GM18502 (cell line): ENCODE results near the gene FHIP1A.
"Not testable (repeated sequence)": the region's sequence is repeated elsewhere in the genome, so short reads cannot be mapped to it uniquely, and the experiment has no call there.

ENCODE experiments used
- ATAC-seq: cut with Tn5 transposase; IDR thresholded peaks from one replicate; pipeline ENCODE4 v1.9.1; 2021; ENCODE audit warnings: mild to moderate bottlenecking; ENCODE audit not compliant: unreplicated experiment, poor library complexity

The FHIP1A gene

DNA sequence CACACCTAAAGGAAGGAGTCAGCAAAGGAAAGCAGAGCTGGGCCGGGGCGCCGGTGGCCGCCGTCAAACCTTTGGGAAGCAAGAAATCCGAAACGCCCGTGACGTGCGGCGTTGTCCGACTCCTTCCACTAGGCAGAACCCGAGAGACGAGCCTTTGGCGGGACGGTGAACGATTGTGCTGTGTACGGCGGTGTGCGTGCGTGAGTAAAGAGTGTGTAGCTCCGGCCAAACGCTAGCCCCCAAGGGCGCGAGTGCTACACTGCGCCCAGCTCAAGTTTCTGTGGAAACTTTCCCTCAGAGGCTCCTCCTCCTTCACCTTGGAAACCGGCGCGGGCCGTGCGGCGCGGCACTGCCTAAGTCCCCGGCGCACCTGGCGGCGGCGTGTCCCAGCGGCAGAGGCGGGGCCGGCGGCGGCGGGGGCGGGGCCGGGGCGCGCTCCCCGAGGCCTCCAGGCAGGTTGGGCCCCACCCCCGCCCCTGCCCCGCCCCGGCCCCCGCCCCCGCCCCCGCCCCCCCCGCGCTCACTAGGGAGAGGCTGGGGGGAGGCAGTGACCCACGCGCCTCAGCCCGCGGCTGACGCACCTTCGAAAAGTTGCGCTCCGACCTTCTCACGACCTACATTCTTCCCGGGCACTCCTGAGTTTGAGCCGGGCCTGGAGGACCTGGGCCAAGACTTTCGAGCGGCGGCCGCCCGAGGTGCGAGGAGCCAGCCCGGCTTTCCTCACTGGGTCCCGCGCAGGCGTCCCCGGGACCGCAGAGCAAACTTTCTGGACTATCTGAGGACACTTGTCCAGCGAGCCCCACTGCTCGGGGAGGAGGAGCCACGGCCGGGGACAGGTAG, at the start of gene FHIP1A:
FHIP1A (plus strand) TSS at position 547 of the 840 bp plus-strand sequence. CDS start 157,084 bp downstream, outside the sequence.
- ATAC-seq = peak; percentile 74

- no peak for ATAC-seq
These were observed 49.4 kb upstream of the FHIP1A start for GRCh38 chr4:151359576-151359975.

- ATAC-seq = no peak
These were observed 47.9 kb upstream of the FHIP1A start for GRCh38 chr4:151361126-151361525.

DNA sequence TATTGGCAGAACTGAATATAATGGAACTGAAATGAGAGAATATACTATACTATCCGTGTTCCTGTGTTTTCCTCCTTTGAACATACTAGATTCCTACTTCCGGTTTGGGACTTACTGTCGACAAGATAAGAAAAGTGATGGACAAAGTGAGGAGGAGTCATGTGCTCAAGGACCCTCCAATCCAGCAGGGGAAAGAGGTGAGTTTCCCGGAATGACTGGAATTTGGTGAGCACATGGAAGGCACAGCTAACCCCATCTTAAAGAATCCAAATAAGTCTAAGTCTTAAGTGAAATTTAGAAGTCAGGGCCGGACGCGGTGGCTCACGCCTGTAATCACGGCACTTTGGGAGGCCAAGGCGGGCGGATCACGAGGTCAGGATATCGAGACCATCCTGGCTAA, 47.0 kb upstream of the FHIP1A start:
- ATAC-seq = no peak

- ATAC-seq = peak; percentile 99
These were observed 46.4 kb upstream of the FHIP1A start for GRCh38 chr4:151362404-151363164.

- no peak for ATAC-seq
These were observed 32.4 kb upstream of the FHIP1A start for GRCh38 chr4:151376540-151376939.

DNA sequence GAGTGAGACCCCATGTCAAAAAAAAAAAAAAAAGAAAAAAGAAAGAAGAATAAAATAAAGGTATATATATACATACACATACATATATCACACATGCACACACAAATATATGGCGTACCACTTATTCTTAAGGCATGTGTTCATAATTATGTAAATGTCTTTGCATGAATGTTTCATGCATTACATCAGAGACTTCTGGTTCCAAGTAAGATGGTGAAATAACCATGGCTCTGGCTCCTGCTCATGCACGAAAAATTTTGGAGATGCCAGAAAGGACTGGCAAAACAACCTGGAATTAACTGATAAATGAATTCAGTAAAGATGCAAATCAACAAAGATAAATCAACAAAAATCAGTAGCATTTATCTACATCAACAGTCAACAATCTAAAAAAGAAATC, 19.7 kb upstream of the FHIP1A start:
- ATAC-seq = no peak

- ATAC-seq = not testable (repeated sequence)
These were observed 19.2 kb upstream of the FHIP1A start for GRCh38 chr4:151389799-151390198.

GRCh38 chr4:151395873-151396272, 13.1 kb upstream of the FHIP1A start:
- ATAC-seq = no peak

DNA sequence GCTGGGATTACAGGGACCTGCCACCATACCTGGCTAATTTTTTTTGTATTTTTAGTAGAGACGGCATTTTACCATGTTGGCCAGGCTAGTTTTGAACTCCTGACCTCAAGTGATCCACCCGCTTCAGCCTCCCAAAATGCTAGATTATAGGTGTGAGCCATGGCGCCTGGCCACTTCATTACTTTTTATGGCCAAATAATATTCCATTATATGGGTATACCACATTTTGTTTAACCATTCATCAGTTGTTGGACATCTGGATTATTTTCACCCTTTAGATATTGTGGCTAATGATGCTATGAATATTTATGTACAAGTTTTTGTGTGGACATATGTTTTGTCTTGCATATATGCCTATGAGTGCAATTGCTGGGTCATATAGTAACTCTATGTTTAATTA, 8.6 kb upstream of the FHIP1A start:
- ATAC-seq = no peak

DNA sequence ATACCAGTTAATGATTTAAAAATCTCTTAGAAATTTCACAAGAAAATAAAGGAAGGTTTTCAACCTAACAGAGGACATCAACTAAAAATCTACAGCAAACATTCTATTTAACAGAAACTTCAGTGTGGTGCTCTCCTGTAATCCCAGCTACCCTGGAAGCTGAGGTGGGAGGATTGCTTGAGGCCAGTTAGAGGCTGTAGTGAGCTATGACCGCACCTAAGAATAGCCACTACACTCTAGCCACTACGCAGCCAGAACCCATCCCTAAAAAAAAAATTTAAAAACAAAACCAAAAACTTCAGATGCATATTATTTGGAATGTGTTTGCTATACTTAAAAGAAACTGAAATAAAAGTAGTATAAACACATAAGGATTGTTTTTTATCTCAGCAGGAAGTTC, 7.2 kb upstream of the FHIP1A start:
- no peak for ATAC-seq

- no peak for ATAC-seq
These were observed 6.7 kb upstream of the FHIP1A start for GRCh38 chr4:151402145-151402865.

GRCh38 chr4:151403656-151404055, 5.3 kb upstream of the FHIP1A start:
- no peak for ATAC-seq

DNA sequence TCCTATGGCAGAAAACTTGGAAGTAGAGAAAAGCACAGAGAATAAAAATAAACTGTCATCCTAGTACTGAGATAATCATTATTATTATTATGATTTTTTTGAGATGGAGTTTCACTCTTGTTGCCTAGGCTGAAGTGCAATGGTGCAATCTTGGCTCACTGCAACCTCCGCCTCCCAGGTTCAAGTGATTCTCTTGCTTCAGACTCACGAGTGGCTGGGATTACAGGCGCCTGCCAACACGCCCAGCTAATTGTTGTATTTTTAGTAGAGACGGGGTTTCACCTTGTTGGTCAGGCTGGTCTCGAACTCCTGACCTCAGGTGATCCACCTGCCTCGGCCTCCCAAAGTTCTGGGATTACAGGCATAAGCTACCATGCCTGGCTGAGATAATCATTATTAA, 4.2 kb upstream of the FHIP1A start:
- ATAC-seq = not testable (repeated sequence)

DNA sequence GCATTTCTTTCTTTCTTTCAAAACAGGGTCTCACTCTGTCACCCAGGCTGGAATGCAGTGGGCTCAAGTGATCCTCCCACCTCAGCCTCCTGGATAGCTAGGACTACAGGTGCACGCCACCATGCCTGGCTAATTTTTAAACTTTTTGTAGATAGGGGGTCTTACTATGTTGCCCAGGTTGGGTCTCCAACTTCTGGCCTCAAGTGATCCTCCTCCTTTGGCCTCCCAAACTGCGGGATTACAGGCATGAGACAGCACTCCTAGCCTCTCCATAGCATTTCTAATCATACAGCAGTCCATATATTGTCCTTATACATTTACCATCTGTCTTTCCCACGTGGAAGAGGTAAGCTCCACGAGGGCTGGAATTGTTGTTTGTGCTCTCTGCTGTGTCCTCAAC, 2.0 kb upstream of the FHIP1A start:
- ATAC-seq = no peak

DNA sequence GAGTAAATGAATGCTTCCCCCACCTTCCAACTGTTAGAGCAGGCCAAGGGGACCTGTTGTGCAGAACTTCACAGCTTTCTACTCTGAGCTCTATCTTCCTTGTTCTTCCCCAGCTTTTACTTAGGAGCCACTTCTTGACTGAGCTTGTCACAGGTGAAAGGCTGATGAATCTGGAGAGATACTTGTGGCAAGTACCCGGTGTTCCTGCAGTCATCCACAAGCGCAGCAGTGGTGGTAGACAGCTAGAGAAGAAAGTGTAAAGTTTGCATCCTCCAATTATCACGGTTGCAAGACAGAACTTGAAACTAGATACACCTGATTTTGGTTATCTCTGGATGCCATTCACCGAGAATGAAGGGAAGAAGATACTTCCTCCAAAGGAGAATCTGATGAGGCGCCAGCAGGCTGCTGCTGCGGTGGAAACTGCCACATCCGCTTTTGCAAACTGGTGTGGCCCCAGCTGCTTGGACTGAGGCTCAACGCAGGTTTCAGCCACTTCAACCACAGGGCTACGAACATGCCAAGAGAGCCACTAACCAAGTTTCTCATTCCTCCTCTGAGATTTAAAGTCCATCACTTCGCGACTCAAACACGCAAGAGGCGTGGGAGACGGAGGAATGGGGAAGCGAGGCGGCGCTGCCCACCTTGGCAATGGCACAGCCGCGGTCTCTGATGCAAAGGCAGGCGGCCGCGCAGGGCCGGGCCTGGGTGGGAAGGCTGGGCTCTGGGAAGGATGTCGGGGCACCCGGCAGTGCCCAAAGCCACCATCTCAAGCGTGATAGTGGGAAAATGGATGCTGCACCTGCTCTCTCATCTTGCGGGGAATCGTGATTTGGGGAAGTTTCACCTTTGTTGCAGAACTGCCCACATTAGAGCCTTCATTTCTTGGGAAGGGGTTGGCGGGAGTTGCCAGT, 1.3 kb upstream of the FHIP1A start:
- ATAC-seq = peak; percentile 91

GRCh38 chr4:151408380-151408629, 671 bp upstream of the FHIP1A start:
- no peak for ATAC-seq

DNA sequence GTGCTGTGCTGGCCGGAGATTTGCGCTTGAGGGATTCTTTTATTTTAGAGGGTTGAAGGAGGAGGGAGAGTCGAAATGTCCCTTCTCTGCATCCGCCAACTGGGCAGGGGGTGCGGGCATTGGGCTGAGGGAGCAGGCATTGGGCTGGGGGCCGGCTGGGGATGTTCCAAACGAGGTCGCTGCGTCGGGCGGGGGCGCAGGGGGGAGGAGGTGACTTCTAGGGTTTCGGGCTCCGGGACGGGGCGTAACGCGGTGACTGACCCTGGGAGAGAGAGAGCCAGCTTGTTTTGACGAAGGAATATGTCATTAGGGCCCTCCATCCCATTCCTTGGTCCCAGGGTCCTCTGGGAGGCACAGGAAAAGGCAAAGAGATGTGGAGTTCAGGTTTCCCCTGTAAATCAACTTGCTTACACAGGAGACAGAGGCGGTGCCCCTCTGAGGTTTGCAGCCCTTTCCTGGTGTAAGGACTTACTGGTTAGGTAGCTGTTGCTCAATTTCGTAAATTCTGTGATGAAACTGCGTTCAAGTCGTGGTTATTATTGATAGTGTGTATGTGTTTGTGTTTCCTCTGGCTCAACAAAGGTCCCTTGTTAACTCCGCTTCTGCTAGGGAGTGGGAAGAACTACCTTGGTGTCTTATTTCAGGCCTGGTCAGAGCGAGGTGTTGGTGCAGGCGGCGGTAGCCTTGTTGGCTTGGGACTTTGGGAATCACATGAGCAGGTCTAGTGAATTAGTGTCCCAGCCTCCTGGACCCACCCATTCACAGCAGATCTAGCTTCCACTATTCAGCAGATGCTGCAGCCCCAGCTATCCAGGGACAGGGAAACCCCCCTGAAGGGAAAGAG, 716 bp downstream of the FHIP1A start:
- ATAC-seq = no peak

DNA sequence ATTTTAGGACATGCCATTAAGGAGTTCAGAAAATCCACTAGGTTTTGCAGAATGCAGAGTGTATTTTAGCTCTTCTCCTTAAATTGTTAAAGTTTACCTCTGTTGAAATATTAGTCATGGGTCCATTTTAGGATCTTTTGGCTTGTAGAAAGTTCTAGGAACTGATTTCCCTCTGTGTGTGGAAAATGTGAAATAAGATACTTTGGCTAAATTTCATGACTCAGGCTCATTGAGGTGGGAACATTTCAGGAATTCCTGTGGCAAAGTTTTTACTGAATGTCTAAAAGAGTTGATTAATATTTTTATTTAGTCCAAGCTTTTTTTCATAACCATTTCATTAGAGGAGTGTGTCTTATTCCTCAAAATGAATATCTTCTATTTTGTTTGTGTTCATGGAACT, 7.0 kb downstream of the FHIP1A start:
- ATAC-seq = no peak
